Measurements from ENCODE around the gene DHX40. TPM values are rescaled to one million over a fixed set of nuclear protein-coding genes. Genes with fewer than 3 reads are reported as not detected.

Gene DHX40
- total and polyA plus RNA-seq, 2 of the 8 experiments (the other 6 are each of a cell fraction or from before 2014, with no cell fraction given), result 13.5 to 28.3 TPM

DNA sequence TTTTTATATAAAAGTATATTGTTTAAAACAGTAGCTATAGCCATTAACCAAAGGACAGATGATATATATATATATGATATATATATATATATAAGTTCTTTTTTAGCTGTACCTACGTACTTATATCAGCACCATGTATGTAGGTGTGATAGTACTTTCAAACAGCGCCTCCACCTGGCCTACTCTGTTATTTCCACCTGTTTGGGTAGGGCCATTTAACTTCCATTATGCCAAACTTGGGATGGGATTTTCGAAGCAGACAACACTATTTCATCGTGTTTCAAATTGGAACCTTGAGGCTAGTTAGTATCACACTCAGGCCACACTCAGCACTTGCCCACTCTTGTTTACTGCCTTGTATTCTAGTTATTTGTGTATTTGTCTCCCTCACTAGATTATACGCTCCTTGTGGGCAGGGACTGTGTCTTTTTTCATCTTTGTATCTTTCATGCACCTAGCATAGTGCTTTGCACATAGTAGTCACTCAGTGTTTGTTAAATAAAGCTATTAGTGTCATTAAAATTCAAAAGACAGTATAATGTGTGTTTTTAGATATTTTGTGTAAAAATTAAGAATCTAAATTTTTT, 42.5 kb downstream of the DHX40 start:
- CTCF ChIA-PET (ENCODE audit: partially characterized antibody), result interaction anchor here (0.6 to 2.0 kb wide), 8 partner anchors 10 to 939 kb away, joined by 3 to 15 read pairs (median 4); partner anchors contain the start of gene CLTC
- TF ChIP-seq, protein P1, sequence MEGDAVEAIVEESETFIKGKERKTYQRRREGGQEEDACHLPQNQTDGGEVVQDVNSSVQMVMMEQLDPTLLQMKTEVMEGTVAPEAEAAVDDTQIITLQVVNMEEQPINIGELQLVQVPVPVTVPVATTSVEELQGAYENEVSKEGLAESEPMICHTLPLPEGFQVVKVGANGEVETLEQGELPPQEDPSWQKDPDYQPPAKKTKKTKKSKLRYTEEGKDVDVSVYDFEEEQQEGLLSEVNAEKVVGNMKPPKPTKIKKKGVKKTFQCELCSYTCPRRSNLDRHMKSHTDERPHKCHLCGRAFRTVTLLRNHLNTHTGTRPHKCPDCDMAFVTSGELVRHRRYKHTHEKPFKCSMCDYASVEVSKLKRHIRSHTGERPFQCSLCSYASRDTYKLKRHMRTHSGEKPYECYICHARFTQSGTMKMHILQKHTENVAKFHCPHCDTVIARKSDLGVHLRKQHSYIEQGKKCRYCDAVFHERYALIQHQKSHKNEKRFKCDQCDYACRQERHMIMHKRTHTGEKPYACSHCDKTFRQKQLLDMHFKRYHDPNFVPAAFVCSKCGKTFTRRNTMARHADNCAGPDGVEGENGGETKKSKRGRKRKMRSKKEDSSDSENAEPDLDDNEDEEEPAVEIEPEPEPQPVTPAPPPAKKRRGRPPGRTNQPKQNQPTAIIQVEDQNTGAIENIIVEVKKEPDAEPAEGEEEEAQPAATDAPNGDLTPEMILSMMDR (IDR thresholded peaks at IDR 0.05; ENCODE audit: control extremely low read depth in 1 of 3, insufficient read depth in 1 of 3, low read depth in 1 of 3, low read length in 3 of 3), result peak in 2 of 3 experiments; percentile 51 to 70; a peak in 3 of 4 replicates
- TF ChIP-seq SAP30 (IDR thresholded peaks at IDR 0.05; ENCODE audit: insufficient read depth, insufficient replicate concordance, low read length), result no peak
- peak; percentile 32 to 46 for TF ChIP-seq RAD21 (IDR thresholded peaks at IDR 0.05 in 1 of 2, conservative IDR thresholded peaks at IDR 0.05 in 1 of 2; ENCODE audit: low read depth in 2 of 2, low read length in 2 of 2)

More for the DNA sequence above, 42.5 kb downstream of the DHX40 start:
- Histone ChIP-seq H3K9ac (replicated peaks in 1 of 4; ENCODE audit: extremely low read depth in 1 of 4, low read depth in 3 of 4, low read length in 3 of 4) (no peak overlapping the region), H2BK12ac (ENCODE audit: low read depth, low read length) (no peak overlapping the region), H3K79me1 (ENCODE audit: low read depth, low read length) (no peaks in the 10 kb centered on the region), H3K4me1 (replicated peaks in 1 of 4; ENCODE audit: control insufficient read depth in 3 of 4, insufficient read depth in 4 of 4, low read length in 3 of 4) (no peaks in the 10 kb centered on the region), H3K27ac (ENCODE audit: low read depth, low read length) (no peak overlapping the region), H3K79me2 (ENCODE audit: control insufficient read depth in 1 of 2, insufficient read depth in 2 of 2, low read length in 2 of 2) (no peaks in the 10 kb centered on the region), H2BK20ac (ENCODE audit: low read length) (no peak overlapping the region), H4K5ac (ENCODE audit: insufficient read length, low read depth, low read length) (no peak overlapping the region), H2BK5ac (ENCODE audit: low read depth, low read length) (no peak overlapping the region), H3K36me3 (ENCODE audit: control insufficient read depth in 2 of 4, insufficient read depth in 4 of 4, low read length in 3 of 4) (peaks cover 0 to 46% (median 12%) of the 10 kb centered on the region in 4 experiments; a peak in 6 of 8 replicates), H2AK5ac (ENCODE audit: low read depth, low read length) (no peak overlapping the region), H3K18ac (ENCODE audit: extremely low read depth, low read length) (no peak overlapping the region), H3K23me2 (ENCODE audit: low read depth, low read length) (no peaks in the 10 kb centered on the region), H3K4me2 (ENCODE audit: insufficient read depth in 1 of 2, low read depth in 2 of 2, low read length in 2 of 2) (no peak overlapping the region), H3K23ac (ENCODE audit: insufficient read length) (no peak overlapping the region), H4K91ac (replicated peaks; ENCODE audit: insufficient read length, low read length) (no peak overlapping the region), H3K56ac (replicated peaks; ENCODE audit: insufficient read length, low read depth, low read length) (no peak overlapping the region), H4K20me1 (replicated peaks in 1 of 2; ENCODE audit: control insufficient read depth in 1 of 2, insufficient read depth in 2 of 2, low read length in 2 of 2) (peaks cover 0 to 1% of the 10 kb centered on the region in 2 experiments), H2BK120ac (replicated peaks; ENCODE audit: low read depth, low read length) (no peak overlapping the region), H2BK15ac (ENCODE audit: low read length) (no peak overlapping the region), H3K4ac (replicated peaks; ENCODE audit: insufficient read length, low read depth, low read length) (no peak overlapping the region), H3K9me3 (ENCODE audit: insufficient read depth in 2 of 2, low read depth in 1 of 2, low read length in 1 of 2) (no peaks in the 10 kb centered on the region), H3K14ac (ENCODE audit: insufficient read length) (no peak overlapping the region), H2AFZ (ENCODE audit: low read length) (no peak overlapping the region), H3K4me3 (ENCODE audit: extremely low read depth in 1 of 4, insufficient read depth in 2 of 4, low read depth in 3 of 4, low read length in 4 of 4) (no peak overlapping the region), H3K27me3 (replicated peaks in 1 of 4; ENCODE audit: control insufficient read depth in 3 of 4, extremely low read depth in 1 of 4, insufficient read depth in 3 of 4, low read length in 3 of 4) (no peaks in the 10 kb centered on the region), H4K8ac (ENCODE audit: extremely low read depth, insufficient read depth, low read length) (no peak overlapping the region)
- DNase-seq (ENCODE audit: low read depth in 1 of 2, low spot score in 2 of 2) (peak in 1 of 2 experiments; percentile 75), FAIRE-seq (peak; percentile 66)
- WGBS, 2 experiments (ENCODE audit: extremely low coverage in 1 of 2, insufficient coverage in 1 of 2, insufficient read length in 1 of 2, insufficient replicate concordance in 2 of 2, low coverage in 1 of 2, low lambda C conversion rate in 2 of 2, missing lambda C conversion rate in 1 of 2), result 83% methylated on average over 5 of the region's 5 CpGs; no CpG with 5 or more reads in 1 of the 2 experiments
- POLR2A ChIA-PET (ENCODE audit: partially characterized antibody), result interaction anchor here (4.8 kb wide), 1 partner anchor 11 kb away, joined by 25 read pairs; the partner anchor contains the start of gene CLTC
